HPDE6-E6E7 (cell line): ENCODE data around the gene SPPL2C.

Source experiments
- DNase-seq: peaks from one replicate; pipeline ENCODE4 v3.0.0; 2011; ENCODE audit warnings: missing footprints; ENCODE audit errors: extremely low spot score

Gene SPPL2C

DNA sequence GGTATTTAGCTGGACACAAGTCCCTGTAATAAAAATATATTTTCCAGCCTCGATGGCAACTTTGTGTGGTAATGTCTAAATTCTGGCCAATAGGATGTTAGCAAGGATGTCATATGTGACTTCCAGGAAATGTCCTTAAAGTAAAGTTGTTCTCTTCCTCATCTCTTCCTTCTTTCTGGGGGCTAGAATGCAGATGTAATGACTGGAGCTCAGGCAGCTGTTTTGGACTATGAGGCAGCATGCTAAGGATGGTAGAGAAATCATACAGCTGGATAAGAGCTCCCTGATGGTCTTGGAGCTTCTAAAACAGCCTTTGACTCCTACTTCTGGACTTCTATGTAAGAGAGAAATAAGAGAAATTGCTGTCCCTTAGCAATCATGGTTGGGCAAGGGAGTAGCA is 32.8 kb downstream of the SPPL2C start:
- no peak for DNase-seq

DNA sequence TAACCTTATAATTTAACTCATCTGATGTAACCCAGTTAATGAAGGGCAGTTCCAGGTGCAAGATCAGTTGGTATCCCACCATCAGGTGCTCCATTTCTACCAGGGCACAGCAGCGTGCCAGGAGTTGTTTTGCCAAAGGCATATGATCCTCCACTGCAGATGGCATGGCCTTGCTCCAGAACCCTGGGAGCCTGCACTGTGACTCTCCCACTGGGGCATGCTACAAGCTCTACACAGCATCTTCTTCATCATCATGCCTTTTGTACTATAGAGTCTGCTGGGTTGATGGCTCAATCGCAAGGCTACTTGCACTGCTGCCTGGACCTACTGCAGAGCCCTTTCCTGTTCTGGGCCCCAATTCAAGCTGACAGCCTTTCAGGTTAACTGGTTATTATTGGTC is 38.4 kb downstream of the SPPL2C start:
- DNase-seq = no peak

DNA sequence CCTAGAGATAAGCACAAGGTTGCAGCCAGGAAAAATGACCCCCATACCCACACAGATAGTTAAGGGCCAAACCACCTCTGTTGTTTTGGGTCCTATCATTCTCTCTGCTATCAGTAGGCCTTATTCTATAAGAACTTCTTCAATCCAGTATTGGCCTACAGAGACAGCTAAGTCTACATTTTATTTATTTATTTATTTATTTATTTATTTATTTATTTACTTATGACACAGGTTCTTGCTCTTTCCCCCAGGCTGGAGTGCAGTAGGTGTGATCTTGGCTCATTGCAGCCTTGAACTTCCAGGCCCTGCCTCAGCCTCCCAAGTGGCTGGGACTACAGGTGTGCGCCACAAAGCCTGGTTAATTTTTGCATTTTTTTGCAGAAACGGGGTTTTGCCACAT is 42.2 kb downstream of the SPPL2C start:
- DNase-seq = no peak

DNA sequence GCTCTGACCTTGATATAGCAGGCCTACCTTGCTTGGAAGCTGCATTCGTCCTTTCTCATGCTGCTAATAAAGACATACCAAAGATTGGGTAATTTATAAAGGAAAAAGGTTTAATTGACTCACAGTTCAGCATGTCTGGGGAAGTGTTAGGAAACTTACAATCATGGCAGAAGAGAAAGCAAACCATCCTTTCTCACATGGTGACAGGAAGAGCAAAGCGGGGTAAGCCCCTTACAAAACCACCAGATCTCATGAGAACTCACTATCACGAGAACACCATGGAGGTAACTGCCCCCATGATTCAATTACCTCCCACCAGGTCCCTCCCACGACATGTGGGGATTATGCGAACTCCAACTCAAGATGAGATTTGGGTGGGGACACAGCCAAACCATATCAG is 43.7 kb downstream of the SPPL2C start:
- no peak for DNase-seq

DNA sequence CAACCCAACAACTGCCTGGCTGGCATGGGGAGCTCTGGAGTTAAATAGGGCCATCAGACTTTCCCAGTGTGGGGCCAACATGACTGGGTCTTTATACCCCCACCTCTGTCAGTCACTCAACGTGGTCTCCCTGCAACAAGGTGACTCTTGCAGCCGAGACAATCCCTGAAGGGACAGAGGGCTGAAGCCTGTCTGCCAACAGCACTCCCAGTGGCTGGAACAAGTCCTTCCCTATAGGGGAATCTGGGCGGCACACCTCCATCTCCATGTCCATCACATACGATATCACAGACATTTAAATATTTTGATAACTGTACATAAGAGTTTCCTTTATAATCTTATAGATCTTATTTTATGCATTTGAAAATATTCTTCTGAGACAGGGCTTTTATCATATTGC is 44.9 kb downstream of the SPPL2C start:
- DNase-seq = no peak

DNA sequence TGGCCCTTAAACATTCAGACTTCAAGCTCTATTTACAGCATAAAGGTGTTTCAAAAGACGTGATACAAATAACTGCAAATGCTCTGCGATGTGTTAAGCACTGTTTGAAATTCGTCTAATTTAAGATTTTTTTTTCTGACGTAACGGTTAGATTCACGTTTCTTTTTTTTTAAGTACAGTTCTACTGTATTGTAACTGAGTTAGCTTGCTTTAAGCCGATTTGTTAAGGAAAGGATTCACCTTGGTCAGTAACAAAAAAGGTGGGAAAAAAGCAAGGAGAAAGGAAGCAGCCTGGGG is 49.0 kb downstream of the SPPL2C start:
- DNase-seq = no peak

DNA sequence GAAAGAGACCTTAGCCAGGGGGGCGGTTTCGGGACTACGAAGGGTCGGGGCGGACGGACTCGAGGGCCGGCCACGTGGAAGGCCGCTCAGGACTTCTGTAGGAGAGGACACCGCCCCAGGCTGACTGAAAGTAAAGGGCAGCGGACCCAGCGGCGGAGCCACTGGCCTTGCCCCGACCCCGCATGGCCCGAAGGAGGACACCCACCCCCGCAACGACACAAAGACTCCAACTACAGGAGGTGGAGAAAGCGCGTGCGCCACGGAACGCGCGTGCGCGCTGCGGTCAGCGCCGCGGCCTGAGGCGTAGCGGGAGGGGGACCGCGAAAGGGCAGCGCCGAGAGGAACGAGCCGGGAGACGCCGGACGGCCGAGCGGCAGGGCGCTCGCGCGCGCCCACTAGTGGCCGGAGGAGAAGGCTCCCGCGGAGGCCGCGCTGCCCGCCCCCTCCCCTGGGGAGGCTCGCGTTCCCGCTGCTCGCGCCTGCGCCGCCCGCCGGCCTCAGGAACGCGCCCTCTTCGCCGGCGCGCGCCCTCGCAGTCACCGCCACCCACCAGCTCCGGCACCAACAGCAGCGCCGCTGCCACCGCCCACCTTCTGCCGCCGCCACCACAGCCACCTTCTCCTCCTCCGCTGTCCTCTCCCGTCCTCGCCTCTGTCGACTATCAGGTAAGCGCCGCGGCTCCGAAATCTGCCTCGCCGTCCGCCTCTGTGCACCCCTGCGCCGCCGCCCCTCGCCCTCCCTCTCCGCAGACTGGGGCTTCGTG is 49.5 kb downstream of the SPPL2C start, which contains the start of gene MAPT:
TSS of gene MAPT (plus strand) at position 533 of the 763 bp plus-strand sequence. CDS start 67,784 bp downstream, outside the sequence.
- DNase-seq = peak; percentile 96

DNA sequence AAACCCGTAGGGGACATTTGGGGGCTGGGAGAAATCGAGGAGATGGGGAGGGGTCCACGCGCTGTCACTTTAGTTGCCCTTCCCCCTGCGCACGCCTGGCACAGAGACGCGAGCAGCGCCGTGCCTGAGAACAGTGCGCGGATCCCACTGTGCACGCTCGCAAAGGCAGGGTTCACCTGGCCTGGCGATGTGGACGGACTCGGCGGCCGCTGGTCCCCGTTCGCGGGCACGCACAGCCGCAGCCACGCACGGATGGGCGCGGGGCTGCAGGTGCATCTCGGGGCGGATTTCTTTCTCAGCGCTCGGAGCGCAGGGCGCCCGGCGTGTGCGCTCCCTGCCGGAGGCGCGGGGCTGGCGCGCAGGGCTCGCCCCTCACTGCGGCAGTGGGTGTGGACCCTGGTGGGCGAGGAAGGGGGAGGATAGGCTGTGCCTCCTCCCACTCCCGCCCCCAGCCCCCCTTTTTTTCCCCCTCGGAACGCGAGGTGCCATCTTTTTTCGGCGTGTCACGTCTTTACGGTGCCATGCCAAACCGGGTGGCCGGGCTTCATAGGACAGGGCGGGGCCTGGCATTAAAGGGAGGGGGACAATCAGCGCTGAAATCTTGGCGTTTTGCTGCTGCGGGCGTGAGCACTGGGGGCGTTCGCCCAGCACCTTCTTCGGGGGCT is 50.8 kb downstream of the SPPL2C start:
- DNase-seq = no peak

DNA sequence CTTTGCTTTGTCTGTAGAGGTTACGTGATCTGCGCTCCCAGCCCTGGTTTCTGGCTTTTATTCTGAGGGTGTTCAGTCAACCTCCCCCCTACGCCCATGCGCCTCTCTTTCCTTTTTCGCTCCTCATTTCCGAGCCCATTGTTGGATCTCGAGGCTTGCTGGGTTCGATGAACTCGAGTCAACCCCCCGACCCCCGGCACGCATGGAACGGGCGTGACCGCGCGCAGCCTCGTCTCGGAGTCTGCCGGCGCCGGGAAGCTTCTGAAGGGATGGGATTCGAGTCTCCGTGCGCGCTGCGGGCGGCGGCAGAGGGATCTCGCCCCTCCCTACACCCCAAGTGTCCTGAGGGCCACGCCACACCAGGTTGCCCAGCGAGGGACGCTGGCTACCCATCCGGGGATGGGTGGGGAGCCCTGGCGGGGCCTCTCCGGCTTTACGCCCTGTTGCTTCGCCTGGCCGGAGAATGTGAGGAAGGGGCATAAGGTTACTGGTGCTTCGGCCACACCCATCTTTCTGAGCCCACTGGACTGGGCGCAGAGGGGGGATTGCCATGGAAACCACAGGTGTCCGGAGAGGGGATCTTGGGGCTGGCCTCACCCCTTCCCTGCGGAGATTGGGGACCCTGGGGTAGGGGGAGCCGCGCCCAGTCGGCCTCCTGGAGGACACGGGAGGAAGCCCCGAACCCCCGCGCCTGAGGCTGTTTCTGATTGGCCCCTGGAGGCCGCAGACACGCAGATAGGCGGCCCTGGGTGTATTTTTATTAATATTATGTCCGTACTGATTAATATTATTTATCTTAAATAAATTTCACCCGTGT is 51.5 kb downstream of the SPPL2C start:
- DNase-seq = no peak
